Psoas muscle (tissue), 8 donors: ENCODE results near the gene CATSPER4. TPM values are rescaled to one million over a fixed set of nuclear protein-coding genes. Genes with fewer than 3 reads are reported as not detected.

Source experiments
- ATAC-seq, 4 donors: fragments of 200-7000 bp; cut with Tn5 transposase; one replicate each; pipeline ENCODE4 v1.9.1; 2020; ENCODE audit warnings: moderate library complexity in 3 of 4, mild to moderate bottlenecking in 2 of 4
- DNase-seq, 2 donors: peaks; one replicate each; pipeline ENCODE4 v3.0.0-alpha.2; 2020
- H3K27ac ChIP-seq: fragments of 200-600 bp; one replicate; pipeline ENCODE4 v1.8.0; 2022
- H3K27me3 ChIP-seq, 3 donors: fragments of 200-600 bp in 1 of 3; one replicate each; pipeline versions ENCODE4 v1.6.1 to v1.8.0; 2013 to 2022; ENCODE audit warnings: low read length in 2 of 3, mild to moderate bottlenecking in 2 of 3, moderate library complexity in 1 of 3; ENCODE audit not compliant: insufficient read depth in 3 of 3
- H3K36me3 ChIP-seq, 2 donors: fragments of 200-600 bp in 1 of 2; one replicate each; pipeline versions ENCODE4 v1.6.1 to v1.8.0; 2013 to 2022; ENCODE audit warnings: low read depth in 1 of 2, mild to moderate bottlenecking in 1 of 2, moderate library complexity in 1 of 2; ENCODE audit not compliant: insufficient read depth in 1 of 2
- H3K4me1 ChIP-seq: fragments of 200-600 bp; one replicate; pipeline ENCODE4 v1.8.0; 2022
- H3K4me3 ChIP-seq: fragments of 200-600 bp; one replicate; pipeline ENCODE4 v1.8.0; 2022; ENCODE audit warnings: mild to moderate bottlenecking
- H3K9me3 ChIP-seq: fragments of 200-600 bp; one replicate; pipeline ENCODE4 v1.8.0; 2022
- WGBS, 3 donors: extraction: QIAGEN DNeasy Blood & Tissue Kit; methylation state at CpG; one replicate each; pipeline versions ENCODE4 v1.1.6 to v1.1.7; 2013; 5-methylcytosine and 5-hydroxymethylcytosine counted together
- intact Hi-C, 2 donors: fragments of 100-400 bp; cut with DNase I; formaldehyde crosslinking; loops; one replicate each; pipeline versions ENCODE4 v1.11.0 to v1.14.2; 2022
- polyA plus RNA-seq, 3 donors: library from polyadenylated mRNA; stranded (reverse); fragments of 200-250 nt; gene quantifications; one replicate each; pipeline ENCODE4 v1.2.3, GENCODE V29; 2013
- total RNA-seq, 4 donors: library from RNA; stranded (reverse); fragmentation: NEBNext Ultra II Directional in 2 of 4; extraction: Animal tissue kit (Norgen Biotek cat#: 25700) in 2 of 4; gene quantifications; one replicate each; pipeline versions ENCODE4 v1.2.1 to v1.2.4, GENCODE V29; 2021 to 2023
- TF ChIP-seq, protein P1 (sequence below): fragments of 200-600 bp; IDR thresholded peaks from one replicate; pipeline ENCODE4 v1.8.0; 2022; ENCODE audit warnings: antibody characterized with exemption
- donor health status: healthy with polysubstance abuse.
- donor health status: DM: no; HTN: no; CAD: no; lungs with moderate emphysema.
- donor health status: Bipolar disorder and iron deficiency.
- donor health status: healthy.
- donor health status: DM: yes; HTN: yes; CAD: no.
- donor health status: DM: no; HTN: no; CAD: no.
- donor health status: DM: no; HTN: no; CAD: no.
- donor health status: DM: yes; HTN: yes; CAD: no.

CATSPER4 gene
- total and polyA plus RNA-seq, 7 donors, result 0.01 to 0.24 TPM; not detected in 5

- H3K4me1 ChIP-seq, result peaks cover 13% of the 10 kb centered on the region
- peak overlapping the region; percentile 71 for H3K27ac ChIP-seq
These were observed 26.2 kb upstream of the CATSPER4 start for GRCh38 chr1:26164036-26164860.

DNA sequence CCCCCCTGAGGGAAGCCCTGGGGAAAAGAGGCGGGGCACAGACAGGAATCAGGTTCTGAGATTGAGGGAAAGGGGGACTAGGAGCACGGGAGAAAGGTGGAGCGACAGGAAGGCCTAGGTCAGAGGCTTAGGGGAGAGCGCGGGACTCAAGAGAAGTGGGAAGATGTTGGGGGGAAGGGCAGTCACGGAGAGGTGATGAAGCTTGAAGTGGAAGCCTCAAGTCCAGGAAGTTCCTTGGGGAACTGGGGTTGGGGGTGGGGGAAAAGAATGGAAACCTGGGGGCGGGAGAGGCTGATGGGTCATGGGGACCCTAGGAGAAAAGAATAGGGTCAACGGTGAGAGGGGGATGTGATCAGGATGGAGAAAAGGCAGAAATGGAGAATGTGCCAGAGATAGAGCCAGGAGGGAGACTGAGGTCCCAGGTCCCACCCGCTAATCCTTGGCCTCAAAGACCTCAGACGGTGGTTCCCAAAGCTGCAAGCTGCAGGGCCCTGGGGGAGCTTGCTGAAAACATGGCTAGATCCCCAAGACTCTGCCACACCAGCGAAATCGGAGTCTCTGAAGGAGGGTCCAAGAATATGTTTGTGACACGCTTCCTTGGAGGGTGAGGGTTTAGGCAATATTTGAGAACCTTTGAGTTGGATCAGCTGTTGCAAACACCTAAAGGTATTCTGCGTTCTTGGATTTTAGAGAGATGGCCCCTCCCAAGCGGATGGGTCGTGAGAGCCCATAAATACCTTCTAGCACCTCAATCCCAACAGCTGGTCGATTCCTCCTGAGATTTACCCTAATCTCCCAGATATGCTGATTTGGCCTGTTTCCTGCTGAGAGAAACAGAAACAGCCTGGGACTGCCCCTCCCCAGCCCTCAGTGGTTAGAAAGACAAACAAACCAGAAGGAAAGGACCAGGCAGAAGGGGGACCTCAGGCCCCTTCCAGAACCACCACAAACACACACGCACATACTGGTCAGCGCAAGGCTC is 25.2 kb upstream of the CATSPER4 start:
- H3K27ac ChIP-seq, result peak overlapping the region; percentile 71
- ATAC-seq (no peak), DNase-seq (no peak)
- TF ChIP-seq, protein P1, sequence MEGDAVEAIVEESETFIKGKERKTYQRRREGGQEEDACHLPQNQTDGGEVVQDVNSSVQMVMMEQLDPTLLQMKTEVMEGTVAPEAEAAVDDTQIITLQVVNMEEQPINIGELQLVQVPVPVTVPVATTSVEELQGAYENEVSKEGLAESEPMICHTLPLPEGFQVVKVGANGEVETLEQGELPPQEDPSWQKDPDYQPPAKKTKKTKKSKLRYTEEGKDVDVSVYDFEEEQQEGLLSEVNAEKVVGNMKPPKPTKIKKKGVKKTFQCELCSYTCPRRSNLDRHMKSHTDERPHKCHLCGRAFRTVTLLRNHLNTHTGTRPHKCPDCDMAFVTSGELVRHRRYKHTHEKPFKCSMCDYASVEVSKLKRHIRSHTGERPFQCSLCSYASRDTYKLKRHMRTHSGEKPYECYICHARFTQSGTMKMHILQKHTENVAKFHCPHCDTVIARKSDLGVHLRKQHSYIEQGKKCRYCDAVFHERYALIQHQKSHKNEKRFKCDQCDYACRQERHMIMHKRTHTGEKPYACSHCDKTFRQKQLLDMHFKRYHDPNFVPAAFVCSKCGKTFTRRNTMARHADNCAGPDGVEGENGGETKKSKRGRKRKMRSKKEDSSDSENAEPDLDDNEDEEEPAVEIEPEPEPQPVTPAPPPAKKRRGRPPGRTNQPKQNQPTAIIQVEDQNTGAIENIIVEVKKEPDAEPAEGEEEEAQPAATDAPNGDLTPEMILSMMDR, result no peak
- H3K36me3 ChIP-seq, result no peaks in the 10 kb centered on the region
- intact Hi-C loops, result loop anchor here (5.0 to 10.0 kb wide), 5 partner anchors 58 to 270 kb away; no protein-coding TSS in a partner anchor
- peaks cover 13% of the 10 kb centered on the region for H3K4me1 ChIP-seq
- H3K9me3 ChIP-seq, result no peaks in the 10 kb centered on the region
- 71 to 77% (median 73%) methylated on average over 19 of the region's 19 CpGs for WGBS, 3 donors
- peak overlapping the region; percentile 66 for H3K4me3 ChIP-seq
- H3K27me3 ChIP-seq, result no peaks in the 10 kb centered on the region

More at GRCh38 chr1:26164036-26164860, 26.2 kb upstream of the CATSPER4 start:
- TF ChIP-seq, protein P1, result peak; percentile 79
- H3K9me3 ChIP-seq, result no peaks in the 10 kb centered on the region
- DNase-seq (peak; percentile 45 to 75), ATAC-seq (peak; percentile 46 to 64 (median 56))
- H3K36me3 ChIP-seq, result no peaks in the 10 kb centered on the region
- 10 to 11% (median 10%) methylated on average over 57 to 72 of the region's 72 CpGs for WGBS, 3 donors
- peak overlapping the region; percentile 66 for H3K4me3 ChIP-seq
- intact Hi-C loops, result loop anchor here (5.0 to 10.0 kb wide), 4 partner anchors 57 to 269 kb away; no protein-coding TSS in a partner anchor
- H3K27me3 ChIP-seq, result no peaks in the 10 kb centered on the region

- 71 to 85% (median 84%) methylated on average over 4 of the region's 4 CpGs for WGBS, 3 donors
- no peak for ATAC-seq
- TF ChIP-seq, protein P1, result no peak
- no peaks in the 10 kb centered on the region for H3K9me3 ChIP-seq
- no peak overlapping the region for H3K27ac ChIP-seq
- H3K4me3 ChIP-seq, result no peak overlapping the region
- no peaks in the 10 kb centered on the region for H3K36me3 ChIP-seq
- DNase-seq, result no peak
- intact Hi-C loops, result loop anchor here (5.0 to 10.0 kb wide), 3 partner anchors 156 to 272 kb away; no protein-coding TSS in a partner anchor
- peaks cover 19% of the 10 kb centered on the region for H3K4me1 ChIP-seq
- no peaks in the 10 kb centered on the region for H3K27me3 ChIP-seq
These were observed 23.6 kb upstream of the CATSPER4 start for GRCh38 chr1:26166719-26167281.

DNA sequence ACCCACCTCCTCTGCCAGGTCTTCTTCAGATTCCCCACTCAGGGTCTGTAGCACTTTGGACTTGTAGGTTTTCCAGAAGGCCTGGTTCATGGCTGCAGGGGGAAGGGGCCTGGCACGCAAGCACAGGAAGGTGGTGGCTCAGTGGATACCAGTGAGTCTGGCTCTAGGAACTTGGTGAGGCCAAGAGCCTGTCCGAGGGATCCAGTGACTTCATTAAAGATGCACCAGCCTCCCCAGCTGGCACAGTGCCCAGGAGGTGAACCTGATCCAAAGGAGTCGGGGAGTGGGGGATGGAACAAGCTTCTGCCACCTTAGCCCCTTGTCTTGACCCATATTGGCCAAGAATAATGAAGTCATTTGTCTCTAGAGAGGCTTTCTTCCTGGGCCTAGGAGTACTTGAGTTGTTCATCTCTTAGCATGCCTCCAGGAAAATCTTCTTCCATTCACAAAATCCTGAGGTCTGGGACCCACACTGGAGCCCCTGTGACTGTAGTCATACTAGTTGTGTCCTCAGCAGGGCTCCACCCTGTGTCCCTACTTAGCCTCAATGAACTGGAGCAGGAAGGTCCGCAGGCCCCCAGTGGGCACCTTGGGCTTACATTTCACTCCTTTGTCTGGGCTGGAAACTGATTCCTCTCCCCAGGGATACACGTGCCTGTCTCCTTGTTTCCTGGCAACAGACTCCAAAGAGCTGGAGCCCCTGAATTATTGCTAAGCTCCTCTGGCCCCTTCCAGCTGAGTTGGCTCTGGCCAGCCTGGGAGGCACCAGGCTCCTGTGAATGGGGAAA is 21.8 kb upstream of the CATSPER4 start, which contains the start of gene C1orf232:
Gene C1orf232 (minus strand): TSS at position 554 of the 788 bp plus-strand sequence. CDS start 464 bp downstream, at position 90.
- Histone ChIP-seq H3K27ac (peak within 1 kb of the TSS; percentile 90), H3K27me3 (no peaks in the 10 kb centered on the region), H3K9me3 (no peaks in the 10 kb centered on the region), H3K36me3 (no peaks in the 10 kb centered on the region), H3K4me1 (peaks cover 21% of the 10 kb centered on the region), H3K4me3 (peak within 1 kb of the TSS; percentile 77)
- 38 to 49% (median 40%) methylated on average over 5 of the region's 5 CpGs for WGBS, 3 donors
- TF ChIP-seq, protein P1, result no peak
- DNase-seq (peak; percentile 35 to 65), ATAC-seq (no peak)
- intact Hi-C loops, result loop anchor here (5.0 to 10.0 kb wide), 3 partner anchors 154 to 274 kb away; no protein-coding TSS in a partner anchor
